Stomach (tissue), 9 donors: ENCODE measurements around the gene CD109. TPM values are rescaled to one million over a fixed set of nuclear protein-coding genes. Genes with fewer than 3 reads are reported as not detected.
"Not testable (repeated sequence)": the region's sequence is repeated elsewhere in the genome, so short reads cannot be mapped to it uniquely, and the experiment has no call there.

Experiments
- DNase-seq, 2 donors: peaks; one replicate each; pipeline versions ENCODE4 v3.0.0 to v3.0.0-alpha.2; 2013 to 2019
- H3K27ac ChIP-seq, 5 donors: fragments of 200-600 bp in 4 of 5; sonication (generic) in 4 of 5; one replicate each; pipeline ENCODE4 v1.5.1; 2013 to 2019; ENCODE audit warnings: mild to moderate bottlenecking in 1 of 5, moderate library complexity in 1 of 5
- H3K27me3 ChIP-seq, 3 donors: fragments of 200-600 bp; sonication (generic); one replicate each; pipeline ENCODE4 v1.5.1; 2017 to 2019; ENCODE audit warnings: mixed run types in 1 of 3
- H3K36me3 ChIP-seq, 4 donors: fragments of 200-600 bp; sonication (generic); 1 replicate in 3 of 4; 2 replicates in 1 of 4; pipeline ENCODE4 v1.5.1; 2016 to 2019
- H3K4me1 ChIP-seq, 4 donors: fragments of 200-600 bp; sonication (generic); one replicate each; pipeline ENCODE4 v1.5.1; 2016 to 2019
- H3K4me3 ChIP-seq, 4 donors: fragments of 200-600 bp; sonication (generic) in 3 of 4; one replicate each; pipeline ENCODE4 v1.5.1; 2016 to 2019; ENCODE audit warnings: mild to moderate bottlenecking in 1 of 4
- H3K9me3 ChIP-seq, 4 donors: fragments of 200-600 bp; sonication (generic); one replicate each; pipeline ENCODE4 v1.5.1; 2016 to 2019
- EP300 ChIP-seq: sonication (generic); formaldehyde crosslinking; IDR thresholded peaks from one replicate; pipeline ENCODE4 v1.6.1; 2017; ENCODE audit warnings: antibody characterized with exemption
- POLR2A ChIP-seq, 4 donors: fragments of 450-650 bp; IDR thresholded peaks; one replicate each; pipeline ENCODE4 v1.6.1; 2016; ENCODE audit warnings: antibody characterized with exemption in 4 of 4, control low read depth in 2 of 4, mild to moderate bottlenecking in 1 of 4, moderate library complexity in 1 of 4
- POLR2AphosphoS5 ChIP-seq, 3 donors: sonication (generic); formaldehyde crosslinking; IDR thresholded peaks; one replicate each; pipeline ENCODE4 v1.6.1; 2016; ENCODE audit warnings: antibody characterized with exemption in 3 of 3
- WGBS, 5 donors: extraction: QIAGEN DNeasy Blood & Tissue Kit in 3 of 5; methylation state at CpG; one replicate each; pipeline versions ENCODE4 v1.1.5 to v1.1.7; 2013 to 2018; 5-methylcytosine and 5-hydroxymethylcytosine counted together
- intact Hi-C: fragments of 100-400 bp; cut with DNase I; formaldehyde crosslinking; loops from one replicate; pipeline ENCODE4 v1.15.1; 2023; ENCODE audit warnings: low total_unique reads
- polyA plus RNA-seq, 3 donors: library from polyadenylated mRNA; stranded (reverse); fragments of 200-250 nt; gene quantifications; one replicate each; pipeline ENCODE4 v1.2.3, GENCODE V29; 2013
- total RNA-seq, 5 donors: library from RNA; depleted of rRNA; stranded (reverse); fragments of >200 nt; gene quantifications; one replicate each; pipeline versions ENCODE4 v1.1.0 to v1.2.3, GENCODE V29; 2014 to 2016
- TF ChIP-seq, protein P1 (sequence below), 7 experiments: fragments of 450-650 bp in 4 of 7; fragments of 200-600 bp in 3 of 7; sonication (generic) in 3 of 7; IDR thresholded peaks; one replicate each; pipeline ENCODE4 v1.5.1; 2016 to 2019; ENCODE audit warnings: antibody characterized with exemption in 7 of 7, control low read depth in 2 of 7, mild to moderate bottlenecking in 1 of 7
- donor health status: healthy with polysubstance abuse.
- donor health status: Bipolar disorder and iron deficiency.
- donor health status: healthy.

CD109 gene
- total and polyA plus RNA-seq, 8 donors, result 0.19 to 19.6 (median 1.2) TPM

DNA sequence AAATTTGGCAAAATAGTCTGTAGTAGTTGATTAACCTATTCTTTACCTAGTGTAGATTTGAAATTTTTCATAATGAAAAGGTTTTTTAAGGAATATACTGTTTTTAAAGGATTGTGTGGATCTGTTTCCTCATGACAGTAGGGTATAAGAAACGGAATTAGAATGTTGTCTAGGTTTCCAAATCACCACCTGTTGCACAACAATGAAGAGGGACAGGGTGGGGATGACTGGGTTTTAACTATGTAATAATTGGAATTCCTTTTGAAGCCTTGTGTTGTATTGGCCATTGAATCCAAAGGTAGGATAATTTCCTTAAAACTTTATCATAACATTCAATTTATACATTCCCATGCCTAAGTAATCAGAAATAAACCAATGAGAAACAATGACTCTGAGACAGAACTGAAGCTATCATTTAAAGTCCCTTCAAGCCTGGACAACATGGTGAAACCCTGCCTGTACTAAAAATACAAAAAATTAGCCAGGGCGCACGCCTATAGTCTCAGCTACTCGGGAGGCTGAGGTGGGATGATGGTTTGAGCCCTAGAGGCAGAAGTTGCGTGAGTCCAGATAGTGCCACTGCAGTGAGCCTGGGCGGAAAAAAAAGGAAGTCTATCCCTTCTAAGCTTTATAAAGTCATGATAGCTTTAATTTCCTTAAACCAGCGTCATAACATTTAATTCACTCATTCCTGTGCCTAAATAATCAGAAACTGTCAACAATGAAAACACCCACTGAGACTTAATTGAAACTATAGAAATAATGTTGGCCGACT lies 23.9 kb upstream of the CD109 start:
- DNase-seq, result no peak
- WGBS, 5 donors, result 79 to 91% (median 84%) methylated on average over 8 of the region's 8 CpGs
- TF ChIP-seq, protein P1, sequence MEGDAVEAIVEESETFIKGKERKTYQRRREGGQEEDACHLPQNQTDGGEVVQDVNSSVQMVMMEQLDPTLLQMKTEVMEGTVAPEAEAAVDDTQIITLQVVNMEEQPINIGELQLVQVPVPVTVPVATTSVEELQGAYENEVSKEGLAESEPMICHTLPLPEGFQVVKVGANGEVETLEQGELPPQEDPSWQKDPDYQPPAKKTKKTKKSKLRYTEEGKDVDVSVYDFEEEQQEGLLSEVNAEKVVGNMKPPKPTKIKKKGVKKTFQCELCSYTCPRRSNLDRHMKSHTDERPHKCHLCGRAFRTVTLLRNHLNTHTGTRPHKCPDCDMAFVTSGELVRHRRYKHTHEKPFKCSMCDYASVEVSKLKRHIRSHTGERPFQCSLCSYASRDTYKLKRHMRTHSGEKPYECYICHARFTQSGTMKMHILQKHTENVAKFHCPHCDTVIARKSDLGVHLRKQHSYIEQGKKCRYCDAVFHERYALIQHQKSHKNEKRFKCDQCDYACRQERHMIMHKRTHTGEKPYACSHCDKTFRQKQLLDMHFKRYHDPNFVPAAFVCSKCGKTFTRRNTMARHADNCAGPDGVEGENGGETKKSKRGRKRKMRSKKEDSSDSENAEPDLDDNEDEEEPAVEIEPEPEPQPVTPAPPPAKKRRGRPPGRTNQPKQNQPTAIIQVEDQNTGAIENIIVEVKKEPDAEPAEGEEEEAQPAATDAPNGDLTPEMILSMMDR (IDR thresholded peaks at IDR 0.05), result no peak
- TF ChIP-seq EP300, result no peak
- TF ChIP-seq POLR2A (IDR thresholded peaks at IDR 0.05), result no peak
- no peak for TF ChIP-seq POLR2AphosphoS5 (IDR thresholded peaks at IDR 0.05)
- Histone ChIP-seq H3K27ac (no peak overlapping the region), H3K4me1 (peaks cover 0 to 4% (median 0%) of the 10 kb centered on the region in 4 donors), H3K27me3 (peaks cover 0 to 5% (median 0%) of the 10 kb centered on the region in 3 donors), H3K36me3 (no peaks in the 10 kb centered on the region), H3K9me3 (no peaks in the 10 kb centered on the region), H3K4me3 (no peak overlapping the region)
- intact Hi-C loops, result loop anchor here (10.0 kb wide), 1 partner anchor 63 kb away; no protein-coding TSS in a partner anchor

DNA sequence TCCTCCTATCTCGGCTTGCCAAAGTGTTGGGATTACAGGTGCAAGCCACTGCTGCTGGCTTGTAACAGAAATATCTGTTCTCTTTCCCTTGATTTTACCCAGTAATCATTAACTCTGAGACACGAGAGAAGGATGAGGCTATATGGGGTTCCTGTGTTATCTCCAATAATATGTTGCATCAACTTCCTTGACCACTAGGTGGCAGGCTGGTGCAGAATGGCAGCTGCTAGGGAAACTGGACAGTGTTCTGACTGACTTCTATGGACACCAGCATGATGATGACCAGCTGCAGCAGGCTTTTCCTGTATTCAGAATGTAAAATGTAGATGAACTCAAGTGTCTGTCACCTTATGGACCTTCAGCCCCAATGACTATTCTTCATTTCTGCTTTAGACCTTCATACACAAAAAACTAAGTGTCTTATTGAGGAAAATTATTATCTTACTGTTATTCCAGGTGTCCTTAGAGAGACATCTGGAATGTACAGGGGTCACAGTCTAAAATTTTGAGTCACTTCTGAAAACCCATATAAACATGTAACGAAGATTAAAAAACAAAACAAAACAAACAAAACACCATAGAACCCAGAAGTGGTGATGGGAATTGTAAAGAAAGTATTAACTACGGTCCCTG lies 20.4 kb upstream of the CD109 start:
- peak; percentile 77 to 90 for DNase-seq
- 39 to 46% (median 43%) methylated on average over 4 of the region's 4 CpGs for whole genome bisulfite sequencing, 5 donors
- Histone ChIP-seq H3K4me3 (no peak overlapping the region), H3K36me3 (no peaks in the 10 kb centered on the region), H3K9me3 (no peaks in the 10 kb centered on the region), H3K27me3 (peaks cover 0 to 3% (median 0%) of the 10 kb centered on the region in 3 donors), H3K4me1 (peaks cover 0 to 4% (median 0%) of the 10 kb centered on the region in 4 donors), H3K27ac (no peak overlapping the region)
- intact Hi-C loops, result loop anchor here (10.0 kb wide), 1 partner anchor 59 kb away; no protein-coding TSS in a partner anchor
- TF ChIP-seq POLR2AphosphoS5 (IDR thresholded peaks at IDR 0.05) (peak in 1 of 3 donors; percentile 69), POLR2A (IDR thresholded peaks at IDR 0.05) (no peak)
- TF ChIP-seq, protein P1 (IDR thresholded peaks at IDR 0.05), result peak in 5 of 7 experiments; percentile 46 to 91 (median 76)

DNA sequence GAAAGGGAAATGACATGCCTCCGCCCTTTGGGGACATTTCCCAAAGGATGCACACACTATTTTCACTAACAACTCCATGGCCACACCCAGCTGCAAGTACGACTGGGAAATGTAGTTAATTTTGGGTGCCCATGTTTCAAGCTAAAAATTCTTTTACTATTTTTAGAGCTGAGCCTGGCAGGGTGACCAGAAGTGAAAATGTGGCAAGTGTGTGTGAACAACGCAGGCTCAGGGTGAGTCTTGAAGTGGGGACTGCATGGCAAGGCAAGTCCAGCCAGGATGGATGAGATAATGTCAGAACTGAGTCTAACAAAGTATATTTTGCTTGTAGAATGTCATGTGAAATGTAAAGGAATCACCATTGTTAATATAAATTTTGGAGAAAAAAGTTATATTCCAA lies 17.0 kb upstream of the CD109 start:
- intact Hi-C loops, result loop anchor here (10.0 kb wide), 1 partner anchor 56 kb away; no protein-coding TSS in a partner anchor
- Histone ChIP-seq H3K4me3 (no peak overlapping the region), H3K9me3 (peaks cover 0 to 14% (median 5%) of the 10 kb centered on the region in 4 donors), H3K4me1 (peaks cover 0 to 4% (median 0%) of the 10 kb centered on the region in 4 donors), H3K27ac (no peak overlapping the region), H3K36me3 (no peaks in the 10 kb centered on the region), H3K27me3 (no peaks in the 10 kb centered on the region)
- no peak for DNase-seq
- WGBS, 5 donors, result 66 to 73% (median 71%) methylated on average over 3 of the region's 3 CpGs
- no peak for TF ChIP-seq POLR2A (IDR thresholded peaks at IDR 0.05)
- TF ChIP-seq, protein P1 (IDR thresholded peaks at IDR 0.05), result no peak

DNA sequence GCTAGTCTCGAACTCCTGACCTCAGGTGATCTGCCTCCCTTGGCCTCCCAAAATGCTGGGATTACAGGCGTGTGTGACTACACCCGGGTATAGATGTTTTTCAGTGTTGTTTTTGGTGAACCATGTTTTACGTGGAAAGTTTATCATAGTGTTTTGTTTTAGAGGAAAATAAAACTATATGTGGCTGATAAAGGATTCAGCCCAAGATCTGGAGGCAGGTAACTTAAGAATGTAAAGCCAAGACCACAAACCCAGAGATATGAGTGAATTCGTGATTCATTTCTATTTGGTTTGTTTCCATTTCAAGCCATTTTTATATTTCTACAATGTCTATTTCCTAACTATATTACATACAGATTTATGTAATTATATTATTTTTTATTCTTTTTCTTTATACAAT lies 16.2 kb upstream of the CD109 start:
- DNase-seq, H3K36me3 ChIP-seq, H3K27me3 ChIP-seq, H3K27ac ChIP-seq, H3K4me1 ChIP-seq, H3K4me3 ChIP-seq: not testable (repeated sequence)
- intact Hi-C loops, result loop anchor here (10.0 kb wide), 1 partner anchor 55 kb away; no protein-coding TSS in a partner anchor
- WGBS, 5 donors, result 67 to 82% (median 77%) methylated on average over 5 of the region's 5 CpGs
- peaks cover 0 to 14% (median 5%) of the 10 kb centered on the region in 4 donors for H3K9me3 ChIP-seq
